T follicular helper cell (primary cell): ENCODE measurements around the gene PGM3.

Experiments used
- DNase-seq: peaks from one replicate; pipeline ENCODE4 v3.0.0-alpha.2; 2020; ENCODE audit warnings: low read depth

Gene PGM3

DNA sequence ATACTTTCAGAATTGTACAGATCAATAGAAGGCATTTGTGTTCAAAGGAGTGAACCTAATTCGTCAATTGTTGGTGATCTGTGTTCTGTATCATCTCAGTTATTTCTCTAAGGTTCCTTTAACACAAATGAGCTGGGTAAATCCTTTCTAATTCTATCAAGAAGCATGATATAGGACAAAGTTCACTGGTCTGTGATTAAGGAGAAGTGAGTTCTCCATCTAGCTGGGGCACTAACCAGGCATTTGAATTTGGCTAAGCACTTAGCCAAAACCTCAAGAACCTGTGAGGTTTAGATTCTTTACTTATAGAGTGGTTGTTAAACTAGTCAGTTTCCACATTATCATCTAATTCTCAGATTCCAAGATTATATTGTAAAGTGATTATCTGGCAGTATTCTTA is 75.3 kb downstream of the PGM3 start:
- DNase-seq: no peak
